Left hindlimb (tissue), 1 donor: Measurements from ENCODE around the gene SCLY.

Source experiments
- DNase-seq: peaks from one replicate; pipeline ENCODE4 v3.0.0-alpha.2; 2018

Gene SCLY

GRCh38 chr2:238128534-238129001 is 67.8 kb downstream of the SCLY start:
- no peak for DNase-seq

- peak; percentile 13 for DNase-seq
Observed at GRCh38 chr2:238129166-238130010, 68.6 kb downstream of the SCLY start.

- peak; percentile 15 for DNase-seq
Observed at GRCh38 chr2:238130111-238130695, 69.4 kb downstream of the SCLY start.

GRCh38 chr2:238130696-238131628 is 70.2 kb downstream of the SCLY start:
- peak; percentile 24 for DNase-seq

- DNase-seq, result peak; percentile 10
Observed at GRCh38 chr2:238131761-238132462, 71.1 kb downstream of the SCLY start.

GRCh38 chr2:238132463-238133450 is 72.0 kb downstream of the SCLY start:
- peak; percentile 24 for DNase-seq

GRCh38 chr2:238133499-238134392 is 72.9 kb downstream of the SCLY start:
- DNase-seq, result peak; percentile 22

GRCh38 chr2:238134393-238134785 is 73.6 kb downstream of the SCLY start:
- DNase-seq, result peak; percentile 24

GRCh38 chr2:238135601-238136150 is 74.9 kb downstream of the SCLY start:
- no peak for DNase-seq

- no peak for DNase-seq
Observed at GRCh38 chr2:238136820-238137537, 76.2 kb downstream of the SCLY start.

GRCh38 chr2:238137885-238138284 is 77.1 kb downstream of the SCLY start:
- no peak for DNase-seq

GRCh38 chr2:238138331-238139195 is 77.8 kb downstream of the SCLY start, which contains the start of gene KLHL30:
KLHL30 (plus strand) TSS chr2:238138668; CDS start chr2:238140755, 2,087 bp downstream.
- no peak for DNase-seq

- no peak for DNase-seq
Observed at GRCh38 chr2:238139196-238140039, 78.6 kb downstream of the SCLY start.

- DNase-seq, result no peak
Observed at GRCh38 chr2:238140040-238140439, 79.2 kb downstream of the SCLY start.

GRCh38 chr2:238140721-238141540 is 80.1 kb downstream of the SCLY start:
- DNase-seq, result no peak
